Activated CD8-positive, alpha-beta T cell treated with anti-CD3 and anti-CD28 coated beads for 36 hours (primary cell): ENCODE measurements around the gene FBXL16. TPM values are rescaled to one million over a fixed set of nuclear protein-coding genes. Genes with fewer than 3 reads are reported as not detected.

Source experiments
- ATAC-seq: fragments of 200-7000 bp; cut with Tn5 transposase; one replicate; pipeline ENCODE4 v1.10.0; 2021; ENCODE audit warnings: mild to moderate bottlenecking, moderate library complexity
- CTCF ChIA-PET: fragments of 350-600 bp; sonication (Branson Sonifier 250); formaldehyde crosslinking; loops from one replicate; lab custom pipeline; 2021; ENCODE audit warnings: antibody characterized with exemption; lab: Charles Lee
- POLR2A ChIA-PET: fragments of 350-600 bp; sonication (Branson Sonifier 250); formaldehyde crosslinking; loops from one replicate; lab custom pipeline; 2021; ENCODE audit warnings: antibody characterized with exemption; lab: Charles Lee
- DNase-seq: peaks from one replicate; pipeline ENCODE4 v3.0.0-alpha.2; 2020
- H3K27ac Mint-ChIP-seq: one replicate; pipeline ENCODE4 v1.8.0; 2021; ENCODE audit warnings: mild to moderate bottlenecking, mixed read lengths
- H3K27me3 Mint-ChIP-seq: one replicate; pipeline ENCODE4 v1.8.0; 2021; ENCODE audit warnings: mixed read lengths
- H3K36me3 Mint-ChIP-seq: one replicate; pipeline ENCODE4 v1.8.0; 2021; ENCODE audit warnings: low read depth, mixed read lengths
- H3K4me1 Mint-ChIP-seq: one replicate; pipeline ENCODE4 v1.8.0; 2021; ENCODE audit warnings: low read depth, mixed read lengths
- H3K4me3 Mint-ChIP-seq: one replicate; pipeline ENCODE4 v1.8.0; 2021; ENCODE audit warnings: mild to moderate bottlenecking, moderate library complexity, mixed read lengths
- H3K9me3 Mint-ChIP-seq: one replicate; pipeline ENCODE4 v1.8.0; 2021; ENCODE audit warnings: mixed read lengths
- intact Hi-C: fragments of 100-400 bp; cut with micrococcal nuclease; formaldehyde crosslinking; loops from one replicate; pipeline ENCODE4 v1.10.0; 2022
- total RNA-seq, 2 experiments: library from RNA; stranded (reverse); gene quantifications; one replicate each; pipeline ENCODE4 v1.2.3, GENCODE V29; 2021
- TF ChIP-seq, protein P1 (sequence below): fragments of 200-600 bp; IDR thresholded peaks from one replicate; pipeline ENCODE4 v1.8.0; 2022; ENCODE audit warnings: antibody characterized with exemption, mild to moderate bottlenecking

Gene FBXL16
- total RNA-seq, 2 experiments from 2014 or later: 5.9 to 8.0 TPM

DNA sequence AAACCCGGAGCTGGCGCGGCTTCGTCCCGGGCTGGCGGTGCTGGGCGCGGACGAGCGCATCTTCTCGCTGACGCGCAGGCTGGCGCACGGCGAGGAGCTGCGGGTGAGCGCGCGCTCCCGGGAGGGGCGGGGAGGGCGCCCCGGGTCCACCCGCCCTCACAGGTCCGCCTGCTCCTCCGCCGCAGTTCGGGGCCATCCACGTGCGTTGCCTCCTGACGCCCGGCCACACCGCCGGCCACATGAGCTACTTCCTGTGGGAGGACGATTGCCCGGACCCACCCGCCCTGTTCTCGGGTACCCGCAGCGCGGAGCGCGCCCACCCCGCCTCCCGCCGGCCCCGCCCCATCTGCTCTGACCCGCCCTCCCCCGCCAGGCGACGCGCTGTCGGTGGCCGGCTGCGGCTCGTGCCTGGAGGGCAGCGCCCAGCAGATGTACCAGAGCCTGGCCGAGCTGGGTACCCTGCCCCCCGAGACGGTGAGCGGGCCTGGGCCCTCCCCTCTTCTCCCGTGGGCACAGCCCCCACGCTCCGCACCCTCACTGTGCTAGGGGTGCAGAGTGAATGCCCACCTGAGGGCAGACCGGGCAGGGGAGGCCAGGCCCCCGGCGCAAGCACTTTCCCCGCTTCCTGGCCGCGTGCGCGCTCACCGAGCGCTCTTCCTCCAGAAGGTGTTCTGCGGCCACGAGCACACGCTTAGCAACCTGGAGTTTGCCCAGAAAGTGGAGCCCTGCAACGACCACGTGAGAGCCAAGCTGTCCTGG lies 22.7 kb upstream of the FBXL16 start:
- ChIA-PET POLR2A (interaction anchor here (0.6 to 4.8 kb wide), 9 partner anchors 9 to 66 kb away, joined by 3 to 37 read pairs (median 3); partner anchors contain the start of genes ANTKMT, CIAO3, METRN and RHBDL1), CTCF (interaction anchor here (0.7 to 19.6 kb wide), 2 partner anchors 16 to 1792 kb away, joined by 3 to 207 read pairs; partner anchors contain the start of genes AMDHD2 and METRN)
- Mint-ChIP-seq H3K9me3 (no peaks in the 10 kb centered on the region), H3K27ac (no peak overlapping the region), H3K4me3 (peak overlapping the region; percentile 62), H3K4me1 (peaks cover 3% of the 10 kb centered on the region), H3K27me3 (no peaks in the 10 kb centered on the region), H3K36me3 (no peaks in the 10 kb centered on the region)
- TF ChIP-seq, protein P1, sequence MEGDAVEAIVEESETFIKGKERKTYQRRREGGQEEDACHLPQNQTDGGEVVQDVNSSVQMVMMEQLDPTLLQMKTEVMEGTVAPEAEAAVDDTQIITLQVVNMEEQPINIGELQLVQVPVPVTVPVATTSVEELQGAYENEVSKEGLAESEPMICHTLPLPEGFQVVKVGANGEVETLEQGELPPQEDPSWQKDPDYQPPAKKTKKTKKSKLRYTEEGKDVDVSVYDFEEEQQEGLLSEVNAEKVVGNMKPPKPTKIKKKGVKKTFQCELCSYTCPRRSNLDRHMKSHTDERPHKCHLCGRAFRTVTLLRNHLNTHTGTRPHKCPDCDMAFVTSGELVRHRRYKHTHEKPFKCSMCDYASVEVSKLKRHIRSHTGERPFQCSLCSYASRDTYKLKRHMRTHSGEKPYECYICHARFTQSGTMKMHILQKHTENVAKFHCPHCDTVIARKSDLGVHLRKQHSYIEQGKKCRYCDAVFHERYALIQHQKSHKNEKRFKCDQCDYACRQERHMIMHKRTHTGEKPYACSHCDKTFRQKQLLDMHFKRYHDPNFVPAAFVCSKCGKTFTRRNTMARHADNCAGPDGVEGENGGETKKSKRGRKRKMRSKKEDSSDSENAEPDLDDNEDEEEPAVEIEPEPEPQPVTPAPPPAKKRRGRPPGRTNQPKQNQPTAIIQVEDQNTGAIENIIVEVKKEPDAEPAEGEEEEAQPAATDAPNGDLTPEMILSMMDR: no peak
- intact Hi-C loops: no loop called here
- peak; percentile 58 for ATAC-seq
- peak; percentile 72 for DNase-seq

DNA sequence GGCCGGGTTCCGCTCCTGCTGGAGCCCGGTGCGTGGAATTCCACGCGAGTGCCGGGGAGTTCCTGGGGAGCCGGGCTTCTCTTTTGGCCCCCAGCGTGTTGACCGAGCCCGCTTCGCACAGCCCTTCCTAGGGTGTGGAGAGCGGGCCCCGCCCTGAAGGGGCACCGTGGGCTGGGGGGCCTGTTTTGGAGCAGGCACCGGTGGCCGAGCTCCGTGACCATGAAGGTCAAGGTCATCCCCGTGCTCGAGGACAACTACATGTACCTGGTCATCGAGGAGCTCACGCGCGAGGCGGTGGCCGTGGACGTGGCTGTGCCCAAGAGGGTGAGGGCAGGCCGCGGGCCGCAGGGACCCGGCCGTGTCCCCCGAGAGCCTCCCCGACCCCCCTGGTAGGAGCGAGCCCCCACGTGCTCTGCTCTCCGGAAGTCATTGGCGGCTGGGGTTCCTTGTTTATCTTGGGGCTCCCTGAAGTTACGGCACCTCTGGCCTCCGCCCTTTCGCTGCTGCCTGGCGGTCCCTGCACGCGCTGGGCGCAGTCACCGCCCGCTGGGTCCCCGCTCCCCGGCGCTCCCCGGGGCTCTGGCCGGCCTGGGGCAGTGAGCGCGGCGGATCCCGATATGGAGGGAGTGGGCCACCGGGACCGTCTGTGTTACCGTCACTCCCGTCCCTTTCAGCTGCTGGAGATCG lies 21.8 kb upstream of the FBXL16 start:
- Mint-ChIP-seq H3K4me1 (peaks cover 5% of the 10 kb centered on the region), H3K4me3 (peak overlapping the region; percentile 62), H3K9me3 (no peaks in the 10 kb centered on the region), H3K36me3 (no peaks in the 10 kb centered on the region), H3K27me3 (no peaks in the 10 kb centered on the region), H3K27ac (peak overlapping the region; percentile 38)
- POLR2A ChIA-PET: interaction anchor here (1.3 to 4.8 kb wide), 5 partner anchors 8 to 46 kb away, joined by 3 to 37 read pairs (median 4); partner anchors contain the start of genes ANTKMT, CIAO3 and METRN
- CTCF ChIA-PET: interaction anchor here (0.7 to 19.6 kb wide), 2 partner anchors 15 to 1793 kb away, joined by 3 to 207 read pairs; partner anchors contain the start of genes AMDHD2 and METRN
- TF ChIP-seq, protein P1: no peak
- ATAC-seq: peak; percentile 26
- peak; percentile 64 for DNase-seq
- intact Hi-C loops: no loop called here

- POLR2A ChIA-PET: interaction anchor here (0.6 to 8.1 kb wide), 6 partner anchors 7 to 57 kb away, joined by 3 to 84 read pairs (median 11); partner anchors contain the start of genes ANTKMT, CIAO3 and METRN
- Mint-ChIP-seq H3K9me3 (no peaks in the 10 kb centered on the region), H3K4me3 (peak within 1 kb of the TSS; percentile 71), H3K27me3 (no peaks in the 10 kb centered on the region), H3K36me3 (no peaks in the 10 kb centered on the region), H3K27ac (peak within 1 kb of the TSS; percentile 38), H3K4me1 (peaks cover 5% of the 10 kb centered on the region)
- ATAC-seq (peak; percentile 52), DNase-seq (peak; percentile 74)
- intact Hi-C loops: no loop called here
- TF ChIP-seq, protein P1: no peak
- CTCF ChIA-PET: interaction anchor here (2.6 to 19.6 kb wide), 2 partner anchors 15 to 59 kb away, joined by 9 to 207 read pairs; partner anchors contain the start of gene METRN
Measured at GRCh38 chr16:726438-727290, 21.1 kb upstream of the FBXL16 start, which contains the start of the genes CCDC78 and HAGHL. Gene CCDC78 (minus strand): TSS chr16:726443. CDS start chr16:726367, 76 bp downstream. Gene HAGHL (plus strand): TSS chr16:727106. CDS start chr16:727510, 404 bp downstream.

GRCh38 chr16:726188-726437 lies 20.5 kb upstream of the FBXL16 start:
- no peak overlapping the region for H3K27ac Mint-ChIP-seq
- TF ChIP-seq, protein P1: no peak
- ATAC-seq (no peak), DNase-seq (no peak)
- intact Hi-C loops: no loop called here
- no peaks in the 10 kb centered on the region for H3K27me3 Mint-ChIP-seq
- no peaks in the 10 kb centered on the region for H3K9me3 Mint-ChIP-seq
- ChIA-PET POLR2A (interaction anchor here (0.6 to 8.1 kb wide), 6 partner anchors 11 to 80 kb away, joined by 3 to 84 read pairs (median 6); partner anchors contain the start of genes CIAO3 and METRN), CTCF (interaction anchor here (2.6 to 19.6 kb wide), 2 partner anchors 14 to 60 kb away, joined by 9 to 207 read pairs; partner anchors contain the start of gene METRN)
- H3K4me3 Mint-ChIP-seq: peak overlapping the region; percentile 71
- peaks cover 5% of the 10 kb centered on the region for H3K4me1 Mint-ChIP-seq
- H3K36me3 Mint-ChIP-seq: no peaks in the 10 kb centered on the region
